Lung (tissue), 12 donors: ENCODE data around the gene GRM4. TPM values are rescaled to one million over a fixed set of nuclear protein-coding genes. Genes with fewer than 3 reads are reported as not detected.

Experiments
- ATAC-seq: fragments of 200-7000 bp; cut with Tn5 transposase; one replicate; pipeline ENCODE4 v1.9.1; 2020; ENCODE audit warnings: moderate number of reproducible peaks; ENCODE audit not compliant: insufficient read depth, low FRiP score
- DNase-seq, 3 donors: peaks; one replicate each; pipeline ENCODE4 v3.0.0-alpha.2; 2013 to 2017
- H3K27ac ChIP-seq, 2 donors: one replicate each; pipeline ENCODE4 v1.5.1; 2013; ENCODE audit warnings: mild to moderate bottlenecking in 2 of 2, moderate library complexity in 2 of 2, control low read depth in 1 of 2, inconsistent platforms in 1 of 2, low read depth in 1 of 2, low read length in 1 of 2
- H3K27me3 ChIP-seq, 3 donors: one replicate each; pipeline ENCODE4 v1.5.1; 2013; ENCODE audit warnings: low read length in 2 of 3; ENCODE audit not compliant: control insufficient read depth in 3 of 3, insufficient read depth in 3 of 3
- H3K36me3 ChIP-seq, 4 donors: one replicate each; pipeline ENCODE4 v1.5.1; 2013; ENCODE audit warnings: low read length in 4 of 4, mild to moderate bottlenecking in 1 of 4, moderate library complexity in 1 of 4; ENCODE audit not compliant: control insufficient read depth in 4 of 4, insufficient read depth in 4 of 4
- H3K4me1 ChIP-seq, 5 donors: one replicate each; pipeline ENCODE4 v1.5.1; 2013; ENCODE audit warnings: low read length in 5 of 5, mild to moderate bottlenecking in 2 of 5, moderate library complexity in 1 of 5; ENCODE audit not compliant: control insufficient read depth in 5 of 5, insufficient read depth in 5 of 5
- H3K4me3 ChIP-seq: one replicate; pipeline ENCODE4 v1.5.1; 2013; ENCODE audit warnings: mild to moderate bottlenecking, control low read depth, moderate library complexity
- H3K9ac ChIP-seq, 2 donors: one replicate each; pipeline ENCODE4 v1.5.1; 2013; ENCODE audit warnings: low read length in 2 of 2, control low read depth in 1 of 2; ENCODE audit not compliant: insufficient read depth in 1 of 2
- H3K9me3 ChIP-seq, 4 donors: one replicate each; pipeline ENCODE4 v1.5.1; 2013; ENCODE audit warnings: low read length in 3 of 4, mild to moderate bottlenecking in 1 of 4, moderate library complexity in 1 of 4; ENCODE audit not compliant: control insufficient read depth in 4 of 4, insufficient read depth in 3 of 4
- WGBS, 2 donors: extraction: QIAGEN DNeasy Blood & Tissue Kit; methylation state at CpG; one replicate each; pipeline ENCODE4 v1.1.7; 2013; 5-methylcytosine and 5-hydroxymethylcytosine counted together
- polyA plus RNA-seq, 2 donors: library from polyadenylated mRNA; stranded (reverse); fragments of 200-250 nt; gene quantifications; one replicate each; pipeline ENCODE4 v1.2.1, GENCODE V29; 2013
- total RNA-seq, 2 donors: library from RNA; depleted of rRNA in 1 of 2; stranded (reverse); fragments of >200 nt in 1 of 2; gene quantifications; one replicate each; pipeline ENCODE4 v1.2.1, GENCODE V29; 2014 to 2021
- TF ChIP-seq, protein P1 (sequence below): IDR thresholded peaks from 2 replicates; pipeline ENCODE4 v1.5.1; 2012; ENCODE audit warnings: mild to moderate bottlenecking; ENCODE audit errors: control extremely low read depth, extremely low read depth
- donor health status: control.
- donor health status: control.
- donor health status: Bipolar disorder and iron deficiency.
- donor health status: healthy.
- donor health status: DM: yes; HTN: yes; CAD: no.

Gene GRM4
- total and polyA plus RNA-seq, 4 donors: 0.02 to 0.34 (median 0.09) TPM

DNA sequence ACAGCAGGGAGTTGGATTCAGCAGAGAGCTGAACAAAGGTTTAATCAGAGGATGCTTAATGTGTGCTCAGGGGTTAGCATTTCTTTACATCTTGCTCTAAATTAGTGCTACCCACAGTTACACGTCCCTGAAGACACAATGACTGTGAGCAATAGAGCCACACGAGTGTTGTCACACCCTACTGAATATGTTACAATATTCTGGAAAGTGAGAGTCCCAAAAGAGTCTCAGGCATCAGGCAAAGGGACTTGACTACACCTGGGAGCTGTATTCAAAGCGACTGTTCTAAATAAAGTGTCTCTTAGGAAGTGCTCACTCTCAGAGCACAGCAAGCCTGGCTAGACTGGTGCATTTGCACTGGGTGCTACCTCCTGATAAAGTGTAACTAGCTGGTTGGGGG lies 108.7 kb downstream of the GRM4 start:
- Histone ChIP-seq H3K36me3 (no peaks in the 10 kb centered on the region), H3K9ac (no peak overlapping the region), H3K9me3 (peaks cover 0 to 1% (median 0%) of the 10 kb centered on the region in 4 donors), H3K27me3 (no peaks in the 10 kb centered on the region), H3K4me1 (no peaks in the 10 kb centered on the region), H3K27ac (no peak overlapping the region), H3K4me3 (no peak overlapping the region)
- ATAC-seq: no peak
- no peak for DNase-seq
- TF ChIP-seq, protein P1, sequence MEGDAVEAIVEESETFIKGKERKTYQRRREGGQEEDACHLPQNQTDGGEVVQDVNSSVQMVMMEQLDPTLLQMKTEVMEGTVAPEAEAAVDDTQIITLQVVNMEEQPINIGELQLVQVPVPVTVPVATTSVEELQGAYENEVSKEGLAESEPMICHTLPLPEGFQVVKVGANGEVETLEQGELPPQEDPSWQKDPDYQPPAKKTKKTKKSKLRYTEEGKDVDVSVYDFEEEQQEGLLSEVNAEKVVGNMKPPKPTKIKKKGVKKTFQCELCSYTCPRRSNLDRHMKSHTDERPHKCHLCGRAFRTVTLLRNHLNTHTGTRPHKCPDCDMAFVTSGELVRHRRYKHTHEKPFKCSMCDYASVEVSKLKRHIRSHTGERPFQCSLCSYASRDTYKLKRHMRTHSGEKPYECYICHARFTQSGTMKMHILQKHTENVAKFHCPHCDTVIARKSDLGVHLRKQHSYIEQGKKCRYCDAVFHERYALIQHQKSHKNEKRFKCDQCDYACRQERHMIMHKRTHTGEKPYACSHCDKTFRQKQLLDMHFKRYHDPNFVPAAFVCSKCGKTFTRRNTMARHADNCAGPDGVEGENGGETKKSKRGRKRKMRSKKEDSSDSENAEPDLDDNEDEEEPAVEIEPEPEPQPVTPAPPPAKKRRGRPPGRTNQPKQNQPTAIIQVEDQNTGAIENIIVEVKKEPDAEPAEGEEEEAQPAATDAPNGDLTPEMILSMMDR: no peak
- WGBS, 2 donors: 69 to 80% methylated on average over 3 of the region's 3 CpGs

- Histone ChIP-seq H3K27ac (no peak overlapping the region), H3K9ac (no peak overlapping the region), H3K9me3 (peaks cover 0 to 1% (median 0%) of the 10 kb centered on the region in 4 donors), H3K4me1 (no peaks in the 10 kb centered on the region), H3K27me3 (no peaks in the 10 kb centered on the region), H3K36me3 (no peaks in the 10 kb centered on the region), H3K4me3 (no peak overlapping the region)
- ATAC-seq (no peak), DNase-seq (no peak)
- 93 to 95% methylated on average over 20 of the region's 20 CpGs for WGBS, 2 donors
- TF ChIP-seq, protein P1: no peak
These were observed 109.4 kb downstream of the GRM4 start for GRCh38 chr6:34036357-34037069.

DNA sequence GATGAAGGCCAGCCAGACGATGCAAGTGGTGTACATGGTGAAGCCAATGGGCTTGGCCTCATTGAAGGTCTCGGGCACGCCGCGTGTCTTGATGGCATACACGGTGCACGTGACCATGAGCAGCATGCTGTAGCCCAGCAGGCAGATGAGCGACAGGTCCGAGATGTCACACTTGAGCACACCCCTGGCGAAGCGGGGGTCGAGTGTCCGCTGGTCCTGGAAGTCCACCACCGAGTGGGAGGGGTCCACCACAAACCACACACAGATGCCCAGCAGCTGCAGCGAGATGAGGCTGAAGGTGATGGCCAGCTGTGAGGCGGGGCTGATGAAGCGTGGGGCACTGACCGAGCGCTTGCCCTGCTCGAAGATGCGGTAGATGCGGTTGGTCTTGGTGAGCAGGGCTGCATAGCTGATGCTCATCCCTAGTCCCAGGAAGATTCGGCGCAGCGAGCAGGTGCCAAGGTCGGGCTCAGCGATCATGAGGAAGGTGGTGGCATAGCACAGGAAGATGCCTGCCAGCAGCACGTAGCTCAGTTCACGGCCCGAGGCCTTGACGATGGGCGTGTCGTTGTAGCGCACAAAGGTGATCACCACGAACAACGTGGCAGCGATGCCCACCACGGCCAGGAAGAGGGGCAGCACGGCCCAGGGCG lies 110.1 kb downstream of the GRM4 start:
- Histone ChIP-seq H3K4me1 (no peaks in the 10 kb centered on the region), H3K27me3 (no peaks in the 10 kb centered on the region), H3K9ac (no peak overlapping the region), H3K36me3 (no peaks in the 10 kb centered on the region), H3K4me3 (no peak overlapping the region), H3K27ac (no peak overlapping the region), H3K9me3 (peaks cover 0 to 1% (median 0%) of the 10 kb centered on the region in 4 donors)
- 90 to 94% methylated on average over 40 of the region's 40 CpGs for WGBS, 2 donors
- no peak for ATAC-seq
- TF ChIP-seq, protein P1: no peak
- DNase-seq: no peak
